Ovary (tissue), 9 donors: ENCODE data around the gene WASF1. TPM values are rescaled to one million over a fixed set of nuclear protein-coding genes. Genes with fewer than 3 reads are reported as not detected.

ENCODE experiments used
- DNase-seq, 5 donors: peaks; one replicate each; pipeline ENCODE4 v3.0.0-alpha.2; 2019 to 2020
- H3K27ac ChIP-seq, 2 donors: fragments of 200-600 bp; one replicate each; pipeline versions ENCODE4 v1.5.1 to v1.8.0; 2019 to 2022
- H3K27me3 ChIP-seq: fragments of 200-600 bp; one replicate; pipeline ENCODE4 v1.8.0; 2022
- H3K36me3 ChIP-seq: fragments of 200-600 bp; sonication (generic); one replicate; pipeline ENCODE4 v1.5.1; 2019
- H3K4me1 ChIP-seq: one replicate; pipeline ENCODE4 v1.8.1; 2013; ENCODE audit warnings: mild to moderate bottlenecking, moderate library complexity; ENCODE audit not compliant: insufficient read depth
- H3K4me3 ChIP-seq: fragments of 200-600 bp; sonication (generic); one replicate; pipeline ENCODE4 v1.5.1; 2017
- H3K9me3 ChIP-seq, 2 donors: fragments of 200-600 bp in 1 of 2; sonication (generic) in 1 of 2; one replicate each; pipeline versions ENCODE4 v1.5.1 to v1.8.1; 2013 to 2019; ENCODE audit warnings: mild to moderate bottlenecking in 1 of 2, moderate library complexity in 1 of 2
- CTCF ChIP-seq, 3 donors: fragments of 450-650 bp in 2 of 3; fragments of 200-600 bp in 1 of 3; IDR thresholded peaks; one replicate each; pipeline versions ENCODE4 v1.5.1 to v1.8.0; 2016 to 2022; ENCODE audit warnings: antibody characterized with exemption in 3 of 3, mild to moderate bottlenecking in 1 of 3
- EP300 ChIP-seq: sonication (generic); formaldehyde crosslinking; IDR thresholded peaks from one replicate; pipeline ENCODE4 v1.6.1; 2017; ENCODE audit warnings: antibody characterized with exemption
- POLR2A ChIP-seq: fragments of 450-650 bp; IDR thresholded peaks from one replicate; pipeline ENCODE4 v1.6.1; 2017; ENCODE audit warnings: antibody characterized with exemption, mild to moderate bottlenecking, moderate library complexity
- WGBS, 3 donors: extraction: QIAGEN DNeasy Blood & Tissue Kit in 1 of 3; methylation state at CpG; one replicate each; pipeline versions ENCODE4 v1.1.5 to v1.1.7; 2013 to 2017; 5-methylcytosine and 5-hydroxymethylcytosine counted together
- intact Hi-C, 4 donors: fragments of 100-400 bp; cut with DNase I; formaldehyde crosslinking; loops; one replicate each; pipeline versions ENCODE4 v1.11.0 to v1.15.1; 2022 to 2023
- polyA plus RNA-seq, 2 donors: library from polyadenylated mRNA; stranded (reverse); fragments of 200-250 nt in 1 of 2; fragments of 350-450 nt in 1 of 2; fragmentation: Illumina TruSeq in 1 of 2; extraction: RNeasy Lipid Tissue Mini Kit (QIAGEN cat#74804) in 1 of 2; gene quantifications; one replicate each; pipeline ENCODE4 v1.2.3, GENCODE V29; 2013 to 2014
- total RNA-seq, 7 donors: library from RNA; depleted of rRNA in 2 of 7; stranded (reverse); fragments of >200 nt in 2 of 7; fragmentation: NEBNext Ultra II Directional in 3 of 7; extraction: Animal tissue kit (Norgen Biotek cat#: 25700) in 3 of 7; gene quantifications; one replicate each; pipeline versions ENCODE4 v1.1.0 to v1.2.4, GENCODE V29; 2016 to 2023
- donor health status: DM: no; HTN: no; CAD: no; lungs with moderate emphysema.
- donor health status: DM: no; HTN: no; CAD: no.
- donor health status: Bipolar disorder and iron deficiency.
- donor health status: DM: yes; HTN: yes; CAD: no.
- donor health status: DM: no; HTN: no; CAD: no.
- donor health status: DM: yes; HTN: yes; CAD: no.

The WASF1 gene
- total and polyA plus RNA-seq, 9 donors, result 16.1 to 40.6 (median 22.5) TPM

- no peak overlapping the region for H3K27ac ChIP-seq
- no peak for TF ChIP-seq CTCF (IDR thresholded peaks at IDR 0.05)
- TF ChIP-seq EP300, result no peak
- no peak for TF ChIP-seq POLR2A
- 90 to 93% (median 91%) methylated on average over 5 of the region's 5 CpGs for WGBS, 3 donors
- no peaks in the 10 kb centered on the region for H3K36me3 ChIP-seq
- no peak for DNase-seq
- no peaks in the 10 kb centered on the region for H3K27me3 ChIP-seq
- no peaks in the 10 kb centered on the region for H3K9me3 ChIP-seq
- no peak overlapping the region for H3K4me3 ChIP-seq
- intact Hi-C loops, result loop anchor here in 2 of 4 donors (10.0 kb wide), 2 partner anchors 320 to 330 kb away; no protein-coding TSS in a partner anchor
- H3K4me1 ChIP-seq, result no peaks in the 10 kb centered on the region
Observed at GRCh38 chr6:110064744-110065524, 114.5 kb downstream of the WASF1 start.

- intact Hi-C loops, result loop anchor here in 2 of 4 donors (10.0 kb wide), 2 partner anchors 321 to 331 kb away; no protein-coding TSS in a partner anchor
- no peak for TF ChIP-seq EP300
- 68 to 76% (median 73%) methylated on average over 6 of the region's 6 CpGs for WGBS, 3 donors
- Histone ChIP-seq H3K27ac (no peak overlapping the region), H3K4me3 (no peak overlapping the region), H3K36me3 (no peaks in the 10 kb centered on the region), H3K9me3 (no peaks in the 10 kb centered on the region), H3K27me3 (no peaks in the 10 kb centered on the region), H3K4me1 (no peaks in the 10 kb centered on the region)
- no peak for DNase-seq
Observed at GRCh38 chr6:110063594-110064263, 115.7 kb downstream of the WASF1 start.

GRCh38 chr6:110055387-110055735 lies 124.1 kb downstream of the WASF1 start:
- H3K9me3 ChIP-seq, result no peaks in the 10 kb centered on the region
- intact Hi-C loops, result loop anchor here in 1 of 4 donors (10.0 kb wide), 1 partner anchor 531 kb away; no protein-coding TSS in a partner anchor
- DNase-seq, result no peak
- no peaks in the 10 kb centered on the region for H3K27me3 ChIP-seq
- H3K36me3 ChIP-seq, result no peaks in the 10 kb centered on the region
- no peak overlapping the region for H3K4me3 ChIP-seq
- no peaks in the 10 kb centered on the region for H3K4me1 ChIP-seq
- TF ChIP-seq POLR2A (no peak), EP300 (no peak), CTCF (IDR thresholded peaks at IDR 0.05) (no peak)
- WGBS, 3 donors, result 80 to 95% (median 85%) methylated on average over 3 of the region's 3 CpGs
- H3K27ac ChIP-seq, result no peak overlapping the region

- H3K4me1 ChIP-seq, result no peaks in the 10 kb centered on the region
- no peaks in the 10 kb centered on the region for H3K9me3 ChIP-seq
- DNase-seq, result no peak
- intact Hi-C loops, result loop anchor here in 3 of 4 donors (5.0 to 10.0 kb wide), 3 partner anchors 353 to 1687 kb away; no protein-coding TSS in a partner anchor
- TF ChIP-seq POLR2A (no peak), EP300 (no peak), CTCF (IDR thresholded peaks at IDR 0.05) (no peak)
- no peak overlapping the region for H3K27ac ChIP-seq
- no peak overlapping the region for H3K4me3 ChIP-seq
- 89 to 91% (median 90%) methylated on average over 15 of the region's 15 CpGs for WGBS, 3 donors
- no peaks in the 10 kb centered on the region for H3K36me3 ChIP-seq
- no peaks in the 10 kb centered on the region for H3K27me3 ChIP-seq
Observed at GRCh38 chr6:110054664-110055386, 124.6 kb downstream of the WASF1 start.
